Endothelial cell of umbilical vein (primary cell): ENCODE measurements around the gene KLHL30. TPM values are rescaled to one million over a fixed set of nuclear protein-coding genes. Genes with fewer than 3 reads are reported as not detected.

Experiments used
- BruUV-seq: library from RNA; stranded (reverse); fragments of 400-500 nt; replicated peaks from 2 replicates; lab custom pipeline; 2021; lab: Mats Ljungman, UMichigan
- CTCF ChIA-PET: fragments of 300-600, 350-600 bp; sonication (Branson Sonifier 250); formaldehyde crosslinking; loops from one replicate; lab custom pipeline; 2021; ENCODE audit warnings: antibody characterized with exemption, inconsistent platforms; lab: Charles Lee
- POLR2A ChIA-PET: fragments of 300-600, 350-600 bp; sonication (Branson Sonifier 250); formaldehyde crosslinking; loops from one replicate; lab custom pipeline; 2021; ENCODE audit warnings: antibody characterized with exemption, inconsistent platforms; lab: Charles Lee
- DNase-seq: peaks from one replicate; pipeline ENCODE4 v3.0.0-alpha.2; 2011; ENCODE audit warnings: low read depth, low spot score
- FAIRE-seq: peaks from 2 replicates; lab custom pipeline; 2011; peaks lifted over from hg19 to GRCh38; lab: Jason Lieb, UNC
- H2AFZ ChIP-seq: 2 replicates; pipeline ENCODE4 v1.6.0; 2012; ENCODE audit warnings: low read depth, low read length, control low read depth, inconsistent platforms
- H3K27ac ChIP-seq: 2 replicates; pipeline ENCODE4 v1.5.1; 2011; ENCODE audit warnings: low read depth, mild to moderate bottlenecking, control low read depth, low read length, moderate library complexity; ENCODE audit not compliant: insufficient read depth
- H3K27me3 ChIP-seq, 2 experiments: 2 replicates each; pipeline versions ENCODE4 v1.6.0 to v1.6.1; 2011; ENCODE audit warnings: low read length in 2 of 2, mixed read lengths in 1 of 2; ENCODE audit not compliant: control insufficient read depth in 2 of 2, insufficient read depth in 2 of 2
- H3K36me3 ChIP-seq, 2 experiments: 2 replicates in 1 of 2; 3 replicates in 1 of 2; pipeline ENCODE4 v1.5.1; 2011; ENCODE audit warnings: low read length in 2 of 2, mild to moderate bottlenecking in 1 of 2, moderate library complexity in 1 of 2; ENCODE audit not compliant: control insufficient read depth in 2 of 2, insufficient read depth in 2 of 2; ENCODE audit errors: extremely low read depth in 1 of 2
- H3K4me1 ChIP-seq: 3 replicates; pipeline ENCODE4 v1.5.1; 2011; ENCODE audit warnings: mild to moderate bottlenecking, low read length; ENCODE audit not compliant: control insufficient read depth, insufficient read depth; ENCODE audit errors: extremely low read depth
- H3K4me2 ChIP-seq: 2 replicates; pipeline ENCODE4 v1.6.1; 2011; ENCODE audit warnings: low read length, control low read depth, mixed read lengths; ENCODE audit not compliant: insufficient read depth
- H3K4me3 ChIP-seq, 3 experiments: fragments of 200-600 bp in 1 of 3; sonication (generic), shearing (Covaris generic) in 1 of 3; replicated peaks in 1 of 3; 2 replicates each; pipeline ENCODE4 v1.5.1; 2011 to 2016; ENCODE audit warnings: control low read depth in 3 of 3, low read length in 3 of 3, mild to moderate bottlenecking in 2 of 3, inconsistent platforms in 1 of 3, low read depth in 1 of 3, moderate library complexity in 1 of 3; ENCODE audit not compliant: insufficient read depth in 1 of 3
- H3K79me2 ChIP-seq: 2 replicates; pipeline ENCODE4 v1.6.0; 2012; ENCODE audit warnings: low read length, inconsistent platforms; ENCODE audit not compliant: control insufficient read depth, insufficient read depth
- H3K9ac ChIP-seq: replicated peaks from 2 replicates; pipeline ENCODE3; 2011; ENCODE audit warnings: low read length, control low read depth; ENCODE audit not compliant: insufficient read depth; ENCODE audit errors: extremely low read depth
- H3K9me1 ChIP-seq: replicated peaks from 3 replicates; pipeline ENCODE4 v1.6.0; 2011; ENCODE audit warnings: mild to moderate bottlenecking, low read length; ENCODE audit not compliant: control insufficient read depth, insufficient read depth; ENCODE audit errors: extremely low read depth
- H3K9me3 ChIP-seq: replicated peaks from 2 replicates; pipeline ENCODE4 v1.5.1; 2012; ENCODE audit warnings: low read length, inconsistent platforms; ENCODE audit not compliant: control insufficient read depth, insufficient read depth
- H4K20me1 ChIP-seq: replicated peaks from 2 replicates; pipeline ENCODE3; 2011; ENCODE audit warnings: mild to moderate bottlenecking, low read length; ENCODE audit not compliant: control insufficient read depth, insufficient read depth; ENCODE audit errors: extremely low read depth
- CTCF ChIP-seq, 2 donors: IDR thresholded peaks; 1 replicate in 1 of 2; 2 replicates in 1 of 2; pipeline ENCODE4 v1.5.1; 2011; ENCODE audit warnings: low read length in 2 of 2, mild to moderate bottlenecking in 2 of 2, moderate library complexity in 2 of 2, control low read depth in 1 of 2, inconsistent platforms in 1 of 2, low read depth in 1 of 2; ENCODE audit not compliant: insufficient read depth in 1 of 2; ENCODE audit errors: extremely low read depth in 1 of 2
- EZH2 ChIP-seq: IDR thresholded peaks from 2 replicates; pipeline ENCODE4 v1.6.1; 2012; ENCODE audit warnings: borderline replicate concordance, low read depth, mild to moderate bottlenecking, moderate library complexity, low read length, inconsistent platforms; ENCODE audit not compliant: severe bottlenecking
- FOS ChIP-seq: IDR thresholded peaks from 2 replicates; pipeline ENCODE4 v1.6.1; 2011; ENCODE audit warnings: mild to moderate bottlenecking, low read length, moderate library complexity, borderline replicate concordance; ENCODE audit not compliant: insufficient read depth
- GATA2 ChIP-seq: IDR thresholded peaks from 2 replicates; pipeline ENCODE4 v1.7.0; 2011; ENCODE audit warnings: low read depth, mild to moderate bottlenecking, moderate library complexity, mixed read lengths, low read length; ENCODE audit not compliant: insufficient read length, insufficient read depth
- JUN ChIP-seq: IDR thresholded peaks from 2 replicates; pipeline ENCODE4 v1.6.1; 2011; ENCODE audit warnings: borderline replicate concordance, low read depth; ENCODE audit not compliant: insufficient read length, insufficient read depth
- MYC ChIP-seq: IDR thresholded peaks from one replicate; pipeline ENCODE4 v1.6.1; 2011; ENCODE audit warnings: mild to moderate bottlenecking, low read depth, low read length
- POLR2A ChIP-seq: IDR thresholded peaks from 2 replicates; pipeline ENCODE4 v1.6.1; 2012; ENCODE audit warnings: low read depth, mild to moderate bottlenecking, control low read depth, low read length
- POLR2AphosphoS5 ChIP-seq: IDR thresholded peaks from 2 replicates; pipeline ENCODE4 v1.6.1; 2012; ENCODE audit warnings: low read depth, mild to moderate bottlenecking, control low read depth, low read length, moderate library complexity; ENCODE audit not compliant: insufficient read depth
- dilution Hi-C: fragments of 300-500 bp; cut with MboI; formaldehyde crosslinking; loops from one replicate; pipeline ENCODE4 v1.15.0; 2019; ENCODE audit warnings: low sequenced_read_pairs; ENCODE audit not compliant: extremely low pct_ligation_motif_present
- intact Hi-C: fragments of 100-400 bp; cut with micrococcal nuclease; formaldehyde crosslinking; loops from one replicate; pipeline ENCODE4 v1.10.0; 2022
- polyA plus RNA-seq, 4 experiments: library from polyadenylated mRNA; depleted of rRNA in 3 of 4; stranded (reverse) in 3 of 4; unstranded in 1 of 4; fragments of >200 nt; gene quantifications; 2 replicates each; pipeline versions ENCODE4 v1.2.1 to v1.2.3, GENCODE V29; 2011 to 2012; ENCODE audit warnings: missing spikeins in 1 of 4
- total RNA-seq: library from RNA; stranded (reverse); gene quantifications from 2 replicates; pipeline ENCODE4 v1.2.3, GENCODE V29; 2021
- TF ChIP-seq, protein P1 (sequence below): IDR thresholded peaks from 2 replicates; pipeline ENCODE4 v1.6.1; 2011; ENCODE audit not compliant: insufficient read depth, insufficient read length

KLHL30 gene
- total and polyA plus RNA-seq, 2 donors (not counting 3 experiments of a cell fraction or from before 2014, with no cell fraction given) = not detected

DNA sequence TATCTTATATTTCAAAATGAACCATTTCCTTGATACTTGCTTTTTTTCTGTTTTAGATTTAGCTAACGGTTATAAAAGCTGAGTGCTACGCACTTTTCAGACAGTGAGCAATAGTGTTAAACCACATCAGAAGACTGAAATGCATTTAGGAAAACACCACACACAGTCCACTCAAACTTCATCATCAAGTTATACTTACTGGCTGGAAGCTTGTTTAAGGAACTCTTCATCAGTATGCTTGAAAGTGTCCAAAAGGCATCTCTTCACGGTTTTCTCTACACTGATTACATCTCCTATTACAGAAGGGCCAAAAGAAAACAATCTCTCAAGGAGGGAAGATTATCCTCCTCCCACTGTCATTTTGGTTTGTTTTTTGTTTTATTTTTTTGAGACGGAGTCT is 45.4 kb downstream of the KLHL30 start:
- Histone ChIP-seq H4K20me1 (no peaks in the 10 kb centered on the region), H3K27ac (no peak overlapping the region), H3K27me3 (no peaks in the 10 kb centered on the region), H3K4me2 (no peak overlapping the region), H3K4me1 (no peaks in the 10 kb centered on the region), H3K9ac (no peak overlapping the region), H3K36me3 (peaks cover 29 to 53% of the 10 kb centered on the region in 2 experiments), H3K9me3 (no peaks in the 10 kb centered on the region), H3K79me2 (no peaks in the 10 kb centered on the region), H3K9me1 (no peaks in the 10 kb centered on the region), H3K4me3 (no peak overlapping the region), H2AFZ (no peak overlapping the region)
- CTCF ChIA-PET = no interaction called here
- no peak for FAIRE-seq
- intact Hi-C loops (no loop called here), dilution Hi-C loops (no loop called here)
- TF ChIP-seq FOS (no peak), EZH2 (no peak), POLR2AphosphoS5 (no peak), JUN (no peak), CTCF (IDR thresholded peaks at IDR 0.05; ENCODE audit: extremely low read depth in 1 of 2, insufficient read depth in 1 of 2, low read depth in 1 of 2, low read length in 2 of 2) (no peak), MYC (no peak), POLR2A (no peak), GATA2 (no peak)
- TF ChIP-seq, protein P1, sequence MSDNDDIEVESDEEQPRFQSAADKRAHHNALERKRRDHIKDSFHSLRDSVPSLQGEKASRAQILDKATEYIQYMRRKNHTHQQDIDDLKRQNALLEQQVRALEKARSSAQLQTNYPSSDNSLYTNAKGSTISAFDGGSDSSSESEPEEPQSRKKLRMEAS = no peak
- DNase-seq = no peak
- BruUV-seq = no TSS peak
- POLR2A ChIA-PET = no interaction called here
